NCI-H748 (cell line): ENCODE measurements around the gene CDKN2A.

Experiments
- DNase-seq: peaks from one replicate; lab custom pipeline; 2025; ENCODE audit not compliant: unreplicated experiment; lab: John Stamatoyannopoulos, UW

The CDKN2A gene

GRCh38 chr9:22008384-22008716, 14.2 kb upstream of the CDKN2A start:
- DNase-seq, result no peak

DNA sequence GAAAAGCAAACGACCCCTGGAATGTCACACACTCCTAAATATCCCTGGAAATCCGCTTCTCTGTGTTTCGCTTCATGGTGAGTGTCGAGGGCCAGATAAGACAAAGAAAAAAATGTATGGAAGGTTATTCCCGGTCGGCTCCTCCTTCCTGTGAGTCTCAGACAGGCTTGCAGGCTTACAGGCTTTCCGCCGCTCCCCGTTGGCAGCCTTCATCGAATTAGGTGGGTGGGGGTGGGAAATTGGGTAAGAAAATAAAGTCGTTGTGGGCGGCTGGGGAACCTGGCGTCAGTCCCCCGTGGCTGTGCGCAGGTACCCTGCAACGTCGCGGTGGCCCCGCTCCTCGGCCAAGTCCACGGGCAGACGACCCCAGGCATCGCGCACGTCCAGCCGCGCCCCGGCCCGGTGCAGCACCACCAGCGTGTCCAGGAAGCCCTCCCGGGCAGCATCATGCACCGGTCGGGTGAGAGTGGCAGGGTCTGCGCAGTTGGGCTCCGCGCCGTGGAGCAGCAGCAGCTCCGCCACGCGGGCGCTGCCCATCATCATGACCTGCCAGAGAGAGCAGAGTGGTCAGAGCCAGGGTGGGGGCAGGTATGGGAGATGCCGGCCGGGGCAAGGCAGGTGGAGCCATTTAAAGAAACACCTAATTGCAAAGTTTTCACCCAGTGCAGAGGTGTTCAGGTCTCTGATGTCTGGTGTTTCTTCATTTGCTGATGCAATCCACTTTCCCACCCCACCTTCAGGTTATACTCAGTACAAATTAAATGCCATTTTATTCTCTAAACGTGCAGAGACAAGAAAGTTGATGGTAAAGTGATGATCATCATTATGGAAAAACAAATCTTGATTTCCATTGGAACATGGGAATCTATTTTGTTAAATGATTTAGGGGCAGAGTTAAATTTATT, 11.8 kb upstream of the CDKN2A start:
- DNase-seq, result no peak

- peak; percentile 18 for DNase-seq
Observed at GRCh38 chr9:22005021-22005701, 11.0 kb upstream of the CDKN2A start.

DNA sequence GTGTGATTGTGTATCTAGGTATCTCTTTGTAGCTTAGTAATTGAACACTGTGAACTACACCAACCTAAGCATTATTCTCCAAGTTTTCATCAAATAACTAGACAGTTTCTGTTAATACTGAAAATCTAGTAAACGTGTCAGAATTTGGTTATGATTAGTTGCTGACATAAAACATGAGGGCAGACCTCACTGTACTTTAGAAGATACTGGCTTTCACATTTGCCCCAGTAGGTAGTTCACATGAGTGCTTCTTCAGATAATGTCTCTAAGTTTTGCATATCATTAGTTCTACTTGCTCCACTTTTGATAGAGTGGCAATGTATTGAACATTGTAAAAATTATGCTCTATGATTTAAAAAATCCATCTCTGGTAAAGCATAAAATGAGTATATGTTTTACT, 7.8 kb upstream of the CDKN2A start:
- DNase-seq, result no peak

DNA sequence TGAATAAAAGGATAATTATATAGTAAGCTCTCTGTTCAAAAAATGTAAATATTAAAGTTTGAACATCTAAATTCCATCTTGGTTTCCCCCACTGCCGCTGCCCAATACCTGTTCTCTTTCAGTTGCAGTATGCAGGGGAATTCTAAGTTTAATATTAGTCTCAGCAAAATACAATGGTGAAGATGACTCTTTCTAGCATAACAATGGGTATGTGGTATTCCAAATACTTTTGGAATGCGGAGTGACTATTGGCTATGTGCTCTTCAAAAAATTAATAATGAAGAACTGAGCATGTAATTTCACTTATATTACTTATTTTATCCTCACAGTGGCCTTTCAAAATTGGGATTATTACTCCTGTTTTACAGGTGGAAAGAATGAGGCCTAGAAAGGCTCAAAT, 3.8 kb upstream of the CDKN2A start:
- no peak for DNase-seq

- DNase-seq, result no peak
Observed at GRCh38 chr9:21997480-21997879, 3.3 kb upstream of the CDKN2A start.

GRCh38 chr9:21996858-21997257, 2.7 kb upstream of the CDKN2A start:
- DNase-seq, result peak; percentile 62

- DNase-seq, result peak; percentile 75
Observed at GRCh38 chr9:21996438-21996837, 2.2 kb upstream of the CDKN2A start.

- peak; percentile 76 for DNase-seq
Observed at GRCh38 chr9:21995666-21996398, 1.6 kb upstream of the CDKN2A start.

- peak; percentile 94 for DNase-seq
Observed at GRCh38 chr9:21995006-21995665, 944 bp upstream of the CDKN2A start.

DNA sequence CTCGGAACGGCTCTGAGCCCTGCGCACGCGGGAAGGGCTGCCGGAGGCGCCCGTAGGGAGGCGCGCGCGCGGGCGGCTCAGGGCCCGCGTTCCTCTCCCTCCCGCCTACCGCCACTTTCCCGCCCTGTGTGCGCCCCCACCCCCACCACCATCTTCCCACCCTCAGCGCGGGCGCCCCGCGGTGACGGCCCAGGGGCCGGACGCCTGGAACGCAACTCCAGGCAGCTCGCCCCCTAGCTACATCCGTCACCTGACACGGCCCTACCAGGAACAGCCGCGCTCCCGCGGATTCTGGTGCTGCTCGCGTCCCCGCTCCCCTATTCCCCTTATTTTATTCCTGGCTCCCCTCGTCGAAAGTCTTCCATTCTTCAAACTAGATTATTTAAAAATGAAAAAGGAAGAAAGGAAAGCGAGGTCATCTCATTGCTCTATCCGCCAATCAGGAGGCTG, 389 bp upstream of the CDKN2A start, which contains the start of gene CDKN2B-AS1:
Gene CDKN2B-AS1 (plus strand): TSS at position 236 of the 450 bp plus-strand sequence.
- peak; percentile 96 for DNase-seq

- DNase-seq, result peak; percentile 27
Observed at GRCh38 chr9:21993007-21993406, 1.2 kb downstream of the CDKN2A start.

- peak; percentile 18 for DNase-seq
Observed at GRCh38 chr9:21991072-21991959, 2.9 kb downstream of the CDKN2A start.

GRCh38 chr9:21989440-21990189, 4.6 kb downstream of the CDKN2A start:
- DNase-seq, result no peak

DNA sequence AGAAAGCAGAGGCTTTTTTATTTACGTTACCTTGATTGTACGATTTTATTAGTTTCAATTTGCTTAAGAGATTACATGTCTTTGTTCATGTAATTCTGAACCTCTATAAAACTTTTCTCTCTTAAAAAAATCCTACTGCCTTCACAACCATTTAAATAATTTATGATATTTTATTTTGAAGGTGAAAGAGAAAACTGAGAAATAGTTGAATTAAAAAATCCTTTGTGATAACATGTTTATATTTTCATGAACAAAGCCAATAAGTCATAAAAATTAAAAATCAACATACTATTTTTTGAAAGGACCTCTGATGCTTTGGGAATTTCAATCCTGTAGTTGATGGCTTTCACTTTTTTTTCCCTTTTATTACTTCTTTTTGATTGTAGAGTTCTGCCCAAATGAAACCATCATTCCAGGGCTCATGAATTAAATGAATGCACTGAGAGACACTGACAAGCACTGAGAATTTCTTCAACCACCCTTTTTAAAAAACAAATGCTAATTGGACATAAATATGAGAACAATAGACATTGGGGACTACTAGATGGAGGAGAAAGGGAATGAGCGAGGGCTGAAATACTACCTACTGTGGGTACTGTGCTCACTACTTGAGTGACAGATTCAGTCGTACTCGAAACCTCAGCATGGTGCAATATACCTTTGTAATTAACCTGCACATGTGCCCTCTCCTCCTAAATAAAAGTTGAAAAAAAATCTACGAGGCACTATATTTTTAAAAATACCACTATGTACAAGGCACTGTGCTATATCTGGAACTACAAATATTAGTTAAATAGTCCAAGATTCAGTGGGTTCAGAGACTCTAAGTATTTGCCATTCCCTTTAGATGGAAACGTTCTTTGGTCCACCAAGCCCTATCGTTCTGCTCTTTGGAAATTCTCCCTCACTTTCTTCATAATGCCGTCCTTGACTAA, 5.9 kb downstream of the CDKN2A start:
- DNase-seq, result peak; percentile 45

DNA sequence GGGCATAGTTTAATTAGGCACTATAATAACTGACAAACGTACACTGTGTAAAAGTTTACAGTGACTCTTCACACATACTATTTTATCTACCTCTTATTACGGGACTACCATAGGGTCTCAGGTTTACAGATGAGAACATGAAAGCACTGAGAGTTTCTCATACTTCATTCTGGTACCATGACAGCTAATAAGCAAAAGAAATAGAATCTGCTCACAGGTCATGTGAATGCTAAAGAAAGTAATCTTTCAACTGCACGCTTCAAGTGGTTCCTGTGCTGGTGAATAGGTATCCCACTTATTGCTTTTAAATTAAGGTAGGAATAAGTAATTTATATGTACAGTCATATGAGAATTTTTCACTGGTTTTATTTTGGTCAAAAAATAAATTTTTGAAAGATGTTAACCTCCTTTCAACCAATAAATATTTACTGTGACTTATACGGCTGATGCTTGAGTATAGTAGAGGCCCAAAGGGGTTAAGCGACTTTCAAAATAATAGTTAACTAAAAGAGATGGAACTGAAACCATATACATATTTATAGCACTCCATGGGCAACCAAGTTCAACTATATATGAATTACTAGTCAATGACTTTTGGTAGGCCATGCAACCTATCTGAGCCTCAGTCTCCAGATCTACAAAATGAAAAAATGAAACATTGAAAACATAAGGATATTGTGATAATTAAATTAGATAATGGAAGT, 8.1 kb downstream of the CDKN2A start:
- no peak for DNase-seq

DNA sequence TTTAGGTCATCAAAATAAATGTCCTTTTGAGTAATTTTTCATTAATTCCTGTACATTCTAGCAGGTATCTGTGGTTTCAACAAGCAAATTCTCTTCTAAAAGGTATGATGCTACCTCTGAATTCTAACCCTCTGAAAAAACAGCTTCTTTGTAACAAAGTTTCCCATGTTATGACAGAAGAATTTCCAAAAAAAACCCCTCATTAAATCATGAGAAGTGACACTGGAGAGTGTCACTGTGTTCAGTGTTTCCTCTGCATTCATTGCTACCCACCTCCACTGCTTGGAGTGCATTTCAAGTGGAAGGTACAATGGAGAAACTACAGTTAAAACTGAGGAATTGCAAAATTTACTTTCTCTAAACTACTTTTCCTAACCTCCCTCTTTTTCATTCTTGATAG, 10.1 kb downstream of the CDKN2A start:
- DNase-seq, result no peak

DNA sequence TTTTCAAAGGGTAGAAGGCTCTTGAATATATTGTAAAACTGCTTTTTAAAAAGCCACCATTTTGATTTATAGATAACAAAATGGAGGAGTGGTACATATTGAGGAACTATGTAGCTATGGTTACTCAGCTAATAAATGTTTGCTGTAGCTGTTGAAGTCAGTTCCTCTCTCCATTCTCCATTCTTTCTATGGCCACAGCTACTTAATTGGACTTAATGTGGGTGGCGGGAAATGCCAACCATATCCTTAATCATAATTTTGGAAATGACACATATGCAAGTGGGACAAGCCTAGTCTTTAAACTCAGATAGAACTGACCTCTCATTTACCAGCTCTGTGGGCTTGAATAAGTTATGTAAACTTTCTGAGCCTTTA, 10.6 kb downstream of the CDKN2A start:
- peak; percentile 61 for DNase-seq
